Gastrocnemius medialis (tissue), 4 donors: ENCODE results near the gene TKTL2.

Experiments used
- CTCF ChIP-seq, 5 experiments: fragments of 450-650 bp in 3 of 5; fragments of 200-600 bp in 2 of 5; sonication (generic) in 2 of 5; IDR thresholded peaks in 4 of 5; conservative IDR thresholded peaks in 1 of 5; 1 replicate in 4 of 5; 2 replicates in 1 of 5; pipeline ENCODE4 v1.5.1; 2016 to 2019; ENCODE audit warnings: antibody characterized with exemption in 5 of 5, mild to moderate bottlenecking in 3 of 5, moderate library complexity in 3 of 5
- POLR2A ChIP-seq, 2 donors: fragments of 450-650 bp; IDR thresholded peaks; one replicate each; pipeline ENCODE4 v1.6.1; 2017; ENCODE audit warnings: antibody characterized with exemption in 2 of 2, mild to moderate bottlenecking in 2 of 2, moderate library complexity in 2 of 2

- no peak for TF ChIP-seq CTCF (IDR thresholded peaks at IDR 0.05 in 4 of 5, conservative IDR thresholded peaks at IDR 0.05 in 1 of 5)
- TF ChIP-seq POLR2A (IDR thresholded peaks at IDR 0.05) = no peak
Measured at GRCh38 chr4:163505374-163505773, 31.8 kb upstream of the TKTL2 start.
